ENCODE data around the gene PTRH2. TPM values are rescaled to one million over a fixed set of nuclear protein-coding genes. Genes with fewer than 3 reads are reported as not detected.

PTRH2 gene
- total RNA-seq, 4 donors from 2014 or later = 14.5 to 33.7 (median 20.0) TPM

DNA sequence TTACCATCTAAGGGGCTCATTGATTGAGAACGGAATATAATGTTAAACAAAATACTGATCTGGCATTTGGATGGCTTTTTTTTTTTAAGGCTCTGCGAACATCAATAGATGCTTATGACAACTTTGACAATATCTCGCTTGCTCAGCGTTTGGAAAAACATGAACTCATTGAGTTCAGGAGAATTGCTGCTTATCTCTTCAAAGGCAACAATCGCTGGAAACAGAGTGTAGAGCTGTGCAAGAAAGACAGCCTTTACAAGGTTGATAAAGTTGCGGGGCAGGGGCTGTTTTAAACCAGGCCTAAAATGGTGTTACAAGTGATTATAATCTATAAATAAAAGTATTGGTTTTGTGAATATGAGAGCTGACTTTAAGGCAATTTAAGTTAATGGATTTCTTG lies 22.3 kb downstream of the PTRH2 start:
- Histone ChIP-seq H3K9me3 (no peaks in the 10 kb centered on the region), H3K36me3 (peaks cover 0 to 96% (median 35%) of the 10 kb centered on the region in 4 donors), H3K27ac (no peak overlapping the region), H3K27me3 (no peaks in the 10 kb centered on the region), H3K4me1 (peaks cover 0 to 11% (median 0%) of the 10 kb centered on the region in 4 donors), H3K4me3 (no peak overlapping the region)
- WGBS, 2 donors (ENCODE audit: low coverage in 1 of 2) = 92 to 94% methylated on average over 6 of the region's 6 CpGs
- TF ChIP-seq POLR2A (IDR thresholded peaks at IDR 0.05) (no peak), EP300 (IDR thresholded peaks at IDR 0.05; ENCODE audit: low read depth) (no peak), POLR2AphosphoS5 (IDR thresholded peaks at IDR 0.05) (no peak)
- TF ChIP-seq, protein P1, sequence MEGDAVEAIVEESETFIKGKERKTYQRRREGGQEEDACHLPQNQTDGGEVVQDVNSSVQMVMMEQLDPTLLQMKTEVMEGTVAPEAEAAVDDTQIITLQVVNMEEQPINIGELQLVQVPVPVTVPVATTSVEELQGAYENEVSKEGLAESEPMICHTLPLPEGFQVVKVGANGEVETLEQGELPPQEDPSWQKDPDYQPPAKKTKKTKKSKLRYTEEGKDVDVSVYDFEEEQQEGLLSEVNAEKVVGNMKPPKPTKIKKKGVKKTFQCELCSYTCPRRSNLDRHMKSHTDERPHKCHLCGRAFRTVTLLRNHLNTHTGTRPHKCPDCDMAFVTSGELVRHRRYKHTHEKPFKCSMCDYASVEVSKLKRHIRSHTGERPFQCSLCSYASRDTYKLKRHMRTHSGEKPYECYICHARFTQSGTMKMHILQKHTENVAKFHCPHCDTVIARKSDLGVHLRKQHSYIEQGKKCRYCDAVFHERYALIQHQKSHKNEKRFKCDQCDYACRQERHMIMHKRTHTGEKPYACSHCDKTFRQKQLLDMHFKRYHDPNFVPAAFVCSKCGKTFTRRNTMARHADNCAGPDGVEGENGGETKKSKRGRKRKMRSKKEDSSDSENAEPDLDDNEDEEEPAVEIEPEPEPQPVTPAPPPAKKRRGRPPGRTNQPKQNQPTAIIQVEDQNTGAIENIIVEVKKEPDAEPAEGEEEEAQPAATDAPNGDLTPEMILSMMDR (IDR thresholded peaks at IDR 0.05) = no peak
- in situ Hi-C loops (cut with MboI; ENCODE audit: low pct_ligation_motif_present in 1 of 4, low pct_unique_long_range_greater_than_20kb in 1 of 4, low sequenced_read_pairs in 3 of 4) (no loop called here), intact Hi-C loops (cut with DNase I; ENCODE audit: low total_unique reads) (no loop called here)
- no peak for DNase-seq

DNA sequence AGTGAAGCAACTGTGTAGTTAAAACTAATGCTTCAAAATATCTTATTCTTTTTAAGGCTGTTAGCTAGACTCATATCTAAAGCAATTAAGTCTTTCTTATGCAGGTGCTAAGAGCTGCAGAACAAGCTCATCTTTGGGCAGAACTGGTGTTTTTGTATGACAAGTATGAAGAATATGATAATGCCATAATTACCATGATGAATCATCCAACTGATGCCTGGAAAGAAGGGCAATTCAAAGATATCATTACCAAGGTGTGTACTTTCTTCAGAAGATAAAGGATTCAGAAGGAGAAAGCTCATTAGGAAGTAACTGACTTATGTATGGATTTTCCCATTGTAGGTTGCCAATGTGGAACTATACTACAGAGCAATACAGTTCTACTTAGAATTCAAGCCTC lies 23.9 kb downstream of the PTRH2 start:
- Histone ChIP-seq H3K27ac (peak overlapping the region; percentile 0 to 59 (median 41)), H3K36me3 (peaks cover 0 to 92% (median 40%) of the 10 kb centered on the region in 4 donors), H3K9me3 (no peaks in the 10 kb centered on the region), H3K4me1 (peaks cover 0 to 16% (median 1%) of the 10 kb centered on the region in 4 donors), H3K27me3 (no peaks in the 10 kb centered on the region), H3K4me3 (no peak overlapping the region)
- intact Hi-C loops (cut with DNase I; ENCODE audit: low total_unique reads) (no loop called here), in situ Hi-C loops (cut with MboI; ENCODE audit: low pct_ligation_motif_present in 1 of 4, low pct_unique_long_range_greater_than_20kb in 1 of 4, low sequenced_read_pairs in 3 of 4) (no loop called here)
- TF ChIP-seq POLR2A (IDR thresholded peaks at IDR 0.05) = no peak
- peak in 1 of 3 donors; percentile 20 for TF ChIP-seq POLR2AphosphoS5 (IDR thresholded peaks at IDR 0.05)
- TF ChIP-seq EP300 (IDR thresholded peaks at IDR 0.05; ENCODE audit: low read depth) = no peak
- TF ChIP-seq, protein P1 (IDR thresholded peaks at IDR 0.05) = no peak
- DNase-seq = no peak

DNA sequence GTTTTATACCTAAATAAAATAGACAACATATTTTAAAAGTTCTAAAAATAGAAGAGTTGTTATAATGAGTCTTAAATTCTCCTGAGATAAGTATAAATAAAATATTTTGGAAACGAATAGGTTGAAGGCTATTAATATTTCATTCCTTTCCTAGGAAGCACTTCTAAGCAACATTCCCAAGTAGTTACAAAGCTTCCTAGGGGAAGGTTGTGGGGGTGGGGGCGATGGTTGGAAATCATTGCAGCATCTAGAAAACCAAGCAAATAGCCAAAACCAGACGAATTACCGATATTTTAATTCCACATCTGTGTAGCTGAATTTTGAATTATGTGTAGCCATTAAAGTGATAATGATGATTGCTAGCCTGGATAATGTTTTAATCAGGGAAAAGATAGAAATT lies 26.9 kb downstream of the PTRH2 start:
- DNase-seq = no peak
- Histone ChIP-seq H3K36me3 (peaks cover 0 to 90% (median 34%) of the 10 kb centered on the region in 4 donors), H3K9me3 (no peaks in the 10 kb centered on the region), H3K27me3 (no peaks in the 10 kb centered on the region), H3K4me1 (peaks cover 0 to 12% (median 1%) of the 10 kb centered on the region in 4 donors), H3K4me3 (no peak overlapping the region), H3K27ac (no peak overlapping the region)
- TF ChIP-seq, protein P1 (IDR thresholded peaks at IDR 0.05) = no peak
- TF ChIP-seq POLR2A (IDR thresholded peaks at IDR 0.05) (no peak), EP300 (IDR thresholded peaks at IDR 0.05; ENCODE audit: low read depth) (no peak), POLR2AphosphoS5 (IDR thresholded peaks at IDR 0.05) (no peak)
- 85 to 90% methylated on average over 4 of the region's 4 CpGs for WGBS, 2 donors (ENCODE audit: low coverage in 1 of 2)
- intact Hi-C loops (cut with DNase I; ENCODE audit: low total_unique reads) = no loop called here
- in situ Hi-C loops (cut with MboI; ENCODE audit: low pct_ligation_motif_present in 1 of 4, low pct_unique_long_range_greater_than_20kb in 1 of 4, low sequenced_read_pairs in 3 of 4) = no loop called here

DNA sequence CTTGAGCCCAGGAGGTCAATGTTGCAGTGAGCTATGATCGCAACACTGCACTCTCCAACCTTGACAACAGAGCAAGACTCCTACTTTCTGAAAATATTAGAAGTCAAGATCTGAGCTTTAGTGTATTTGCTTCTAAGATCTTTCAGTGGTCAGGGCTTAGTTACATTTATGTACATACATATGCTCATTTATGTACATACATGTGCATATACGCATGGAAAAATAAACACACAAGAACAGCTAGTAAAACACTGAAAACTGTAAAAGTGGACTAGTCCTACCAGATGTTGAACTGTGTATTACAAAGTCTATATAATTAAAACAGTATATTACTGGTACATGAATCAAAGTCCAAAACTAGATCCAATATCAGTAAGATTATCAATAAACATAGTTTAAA lies 28.3 kb downstream of the PTRH2 start:
- no peak overlapping the region for H3K4me3 ChIP-seq
- no peaks in the 10 kb centered on the region for H3K9me3 ChIP-seq
- no peak for TF ChIP-seq POLR2A (IDR thresholded peaks at IDR 0.05)
- no peak for TF ChIP-seq POLR2AphosphoS5 (IDR thresholded peaks at IDR 0.05)
- TF ChIP-seq, protein P1 (IDR thresholded peaks at IDR 0.05) = no peak
- TF ChIP-seq EP300 (IDR thresholded peaks at IDR 0.05; ENCODE audit: low read depth) = no peak
- H3K36me3 ChIP-seq = peaks cover 0 to 84% (median 32%) of the 10 kb centered on the region in 4 donors
- no peaks in the 10 kb centered on the region for H3K27me3 ChIP-seq
- intact Hi-C loops (cut with DNase I; ENCODE audit: low total_unique reads) (loop anchor here (10.0 kb wide), 1 partner anchor 1936 kb away; no protein-coding TSS in a partner anchor), in situ Hi-C loops (cut with MboI; ENCODE audit: low pct_ligation_motif_present in 1 of 4, low pct_unique_long_range_greater_than_20kb in 1 of 4, low sequenced_read_pairs in 3 of 4) (no loop called here)
- no peak for DNase-seq
- H3K4me1 ChIP-seq = peaks cover 2 to 26% (median 8%) of the 10 kb centered on the region in 4 donors
- peak overlapping the region in 2 of 4 donors; percentile 15 to 30 for H3K27ac ChIP-seq
- 34 to 43% methylated on average over 1 to 2 of the region's 2 CpGs for WGBS, 2 donors (ENCODE audit: low coverage in 1 of 2)

All from transverse colon (tissue), 4 donors.